Measurements from ENCODE around the gene ZNF618.

Gene ZNF618

DNA sequence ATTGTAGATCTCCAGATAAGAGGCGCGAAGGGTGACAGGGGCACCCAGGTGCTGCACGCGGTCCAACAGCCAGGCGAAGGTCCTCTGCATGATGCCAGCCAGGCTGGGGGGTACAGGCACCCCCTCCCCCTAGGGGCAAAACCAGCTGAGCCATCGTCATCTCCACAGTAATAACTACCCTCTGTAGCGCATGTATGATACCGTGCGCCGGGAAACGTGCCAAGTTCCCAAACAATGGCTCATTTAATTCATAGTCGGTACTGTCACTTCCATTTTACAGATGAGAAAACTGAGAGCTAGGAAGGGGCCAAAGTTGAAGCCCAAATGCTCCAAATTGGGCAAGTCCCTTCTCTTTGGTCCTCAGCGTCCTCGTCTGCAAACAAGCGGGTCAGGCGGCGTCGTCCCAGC lies 221.5 kb downstream of the ZNF618 start:
- TF ChIP-seq, protein P1, sequence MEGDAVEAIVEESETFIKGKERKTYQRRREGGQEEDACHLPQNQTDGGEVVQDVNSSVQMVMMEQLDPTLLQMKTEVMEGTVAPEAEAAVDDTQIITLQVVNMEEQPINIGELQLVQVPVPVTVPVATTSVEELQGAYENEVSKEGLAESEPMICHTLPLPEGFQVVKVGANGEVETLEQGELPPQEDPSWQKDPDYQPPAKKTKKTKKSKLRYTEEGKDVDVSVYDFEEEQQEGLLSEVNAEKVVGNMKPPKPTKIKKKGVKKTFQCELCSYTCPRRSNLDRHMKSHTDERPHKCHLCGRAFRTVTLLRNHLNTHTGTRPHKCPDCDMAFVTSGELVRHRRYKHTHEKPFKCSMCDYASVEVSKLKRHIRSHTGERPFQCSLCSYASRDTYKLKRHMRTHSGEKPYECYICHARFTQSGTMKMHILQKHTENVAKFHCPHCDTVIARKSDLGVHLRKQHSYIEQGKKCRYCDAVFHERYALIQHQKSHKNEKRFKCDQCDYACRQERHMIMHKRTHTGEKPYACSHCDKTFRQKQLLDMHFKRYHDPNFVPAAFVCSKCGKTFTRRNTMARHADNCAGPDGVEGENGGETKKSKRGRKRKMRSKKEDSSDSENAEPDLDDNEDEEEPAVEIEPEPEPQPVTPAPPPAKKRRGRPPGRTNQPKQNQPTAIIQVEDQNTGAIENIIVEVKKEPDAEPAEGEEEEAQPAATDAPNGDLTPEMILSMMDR (IDR thresholded peaks at IDR 0.05) = no peak

DNA sequence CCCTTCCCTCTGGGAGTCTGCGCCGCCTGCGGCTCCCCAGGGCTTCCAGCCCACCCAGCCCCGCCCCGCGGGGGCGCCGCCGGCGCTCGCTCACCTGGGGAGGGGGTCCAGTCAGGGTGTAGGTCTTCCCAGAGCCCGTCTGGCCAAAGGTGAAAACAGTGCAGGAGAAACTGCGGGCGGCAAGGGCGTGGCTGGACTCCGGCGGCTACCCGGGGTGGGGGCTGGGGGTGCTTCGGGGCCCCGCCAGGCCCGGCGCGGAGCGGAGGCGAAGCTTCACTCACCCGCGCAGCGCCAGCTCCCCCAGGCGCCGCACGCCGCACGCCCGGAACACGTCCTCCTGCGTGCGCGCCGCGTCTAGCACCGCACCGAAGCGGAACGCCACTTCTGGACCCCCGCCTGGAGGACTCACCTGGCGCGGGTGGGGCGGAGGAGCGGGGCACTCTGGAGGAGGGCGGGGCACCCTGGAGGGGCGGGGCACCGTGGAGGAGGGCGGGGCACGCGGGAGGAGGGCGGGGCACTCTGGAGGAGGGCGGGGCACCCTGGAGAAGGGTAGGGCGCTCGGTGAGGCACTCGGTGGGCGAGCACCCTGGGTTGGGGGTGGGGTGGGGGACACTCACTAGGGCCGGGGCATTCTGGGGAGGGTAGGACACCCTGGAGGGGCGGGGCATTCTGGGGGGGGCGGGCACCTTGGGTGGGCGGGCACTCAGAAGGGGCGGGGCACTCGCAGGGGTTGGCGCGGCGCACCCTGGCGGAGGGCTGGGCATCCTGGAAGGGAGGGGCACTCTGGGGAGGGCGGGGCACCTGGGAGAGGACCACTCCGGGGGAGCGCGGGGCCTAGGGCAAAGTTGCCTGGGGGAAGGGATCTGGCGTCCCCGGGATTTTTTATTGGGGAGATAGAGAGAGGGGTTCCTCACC lies 222.2 kb downstream of the ZNF618 start:
- TF ChIP-seq, protein P1 (IDR thresholded peaks at IDR 0.05) = no peak

DNA sequence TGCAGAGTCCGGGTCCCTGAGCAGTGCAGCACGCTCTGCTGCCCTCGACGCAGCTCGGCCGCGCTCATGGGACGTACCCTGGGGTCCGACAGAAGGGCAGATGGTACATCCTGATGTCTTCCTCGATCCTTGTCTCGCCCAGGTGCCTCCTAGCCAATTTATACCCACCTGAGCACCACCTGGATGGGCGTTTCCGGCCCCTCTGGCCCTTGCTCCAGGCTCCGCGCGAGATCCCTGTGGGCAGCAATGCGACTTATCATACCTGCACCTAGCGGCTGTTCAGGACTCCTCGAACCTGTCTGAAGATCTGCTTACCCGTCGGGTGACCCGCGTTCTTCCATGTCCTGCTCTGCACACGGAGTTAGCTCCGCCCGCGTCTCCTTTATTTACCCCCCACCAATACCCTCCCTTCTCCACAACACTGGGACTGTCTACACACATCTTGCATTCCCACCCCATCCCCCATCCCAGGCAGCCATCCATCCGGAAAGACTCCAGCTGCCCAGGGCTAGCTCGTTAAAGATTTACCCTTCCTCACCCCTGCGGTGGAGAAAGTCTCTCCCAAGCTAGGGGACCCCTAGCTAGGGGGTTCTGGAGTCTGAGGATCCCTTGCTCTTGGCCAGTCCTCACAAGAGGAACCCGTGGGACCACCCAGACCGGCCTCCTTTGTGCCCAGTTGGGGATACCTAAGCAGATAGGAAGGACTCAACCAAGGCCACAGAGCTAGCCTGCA lies 223.0 kb downstream of the ZNF618 start, which contains the start of gene KIF12:
Gene KIF12 (minus strand): TSS at position 357 of the 733 bp plus-strand sequence. CDS start 16 bp downstream, at position 341.
- TF ChIP-seq, protein P1 (IDR thresholded peaks at IDR 0.05) = no peak

DNA sequence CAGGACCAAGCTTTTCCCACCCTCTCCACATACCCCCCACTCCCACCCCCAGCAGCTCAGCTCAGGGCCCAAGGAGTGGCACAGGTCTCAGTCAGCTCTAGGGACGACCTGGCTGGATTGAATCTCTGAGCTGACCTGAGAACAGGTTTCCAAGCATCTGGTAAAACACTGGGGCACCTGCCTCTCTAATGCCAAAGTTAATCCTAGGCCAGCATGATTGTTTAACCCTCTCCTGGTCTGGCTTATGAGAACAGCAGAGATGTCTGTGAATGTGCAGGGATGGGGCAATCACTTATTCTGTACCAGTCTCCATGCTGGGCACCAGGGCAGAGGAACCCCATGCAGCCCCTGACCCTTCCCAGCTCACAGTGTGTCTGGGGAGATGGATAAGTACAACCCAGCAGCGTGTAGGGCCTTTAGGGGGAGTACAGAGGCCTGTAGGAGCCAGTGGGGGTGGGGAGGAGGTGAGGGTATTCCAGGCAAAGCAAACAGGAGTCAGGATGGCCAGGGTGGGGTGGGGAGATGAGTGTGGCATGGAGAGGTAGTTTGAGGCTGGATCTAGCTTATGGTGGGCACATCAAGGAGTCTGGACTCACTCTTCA lies 223.7 kb downstream of the ZNF618 start:
- TF ChIP-seq, protein P1 (IDR thresholded peaks at IDR 0.05) = no peak

DNA sequence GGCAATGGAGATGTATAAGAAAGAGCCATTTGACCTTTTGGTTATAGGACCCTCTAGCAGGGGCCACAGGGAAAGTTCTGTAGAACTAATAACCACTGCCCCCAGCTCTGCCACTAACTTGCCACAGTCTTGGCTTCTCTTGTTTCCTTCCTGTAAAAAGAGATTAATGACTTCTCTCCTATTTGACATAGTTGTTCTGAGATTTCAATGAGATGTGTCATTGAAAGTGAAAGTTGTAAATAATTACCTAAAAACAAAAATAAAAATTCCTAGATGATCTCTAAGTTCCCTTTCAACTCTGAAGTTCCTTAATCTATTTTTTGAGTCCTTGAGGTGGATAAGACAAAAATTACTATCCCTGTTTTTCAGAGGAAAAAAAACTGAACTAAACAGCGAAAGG lies 224.4 kb downstream of the ZNF618 start:
- TF ChIP-seq, protein P1 (IDR thresholded peaks at IDR 0.05) = no peak

DNA sequence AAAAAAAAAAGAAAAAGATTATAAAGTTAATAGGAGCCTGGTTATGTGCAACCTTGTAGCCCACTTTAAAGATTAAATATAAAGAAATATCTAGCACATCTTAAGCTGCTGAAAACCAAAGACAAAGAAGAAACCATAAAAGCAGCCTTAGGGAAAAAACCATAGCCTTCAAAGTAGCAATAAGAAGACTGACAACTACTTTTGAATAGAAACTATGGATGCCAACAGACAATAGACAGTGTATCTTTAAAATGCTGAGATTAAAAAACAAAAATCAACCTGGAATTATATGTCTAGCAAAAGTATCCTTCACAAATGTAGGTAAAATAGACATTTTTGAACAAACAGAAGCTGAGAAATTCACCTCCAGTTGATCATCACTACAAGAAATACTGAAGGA lies 226.4 kb downstream of the ZNF618 start:
- TF ChIP-seq, protein P1 (IDR thresholded peaks at IDR 0.05) = no peak

DNA sequence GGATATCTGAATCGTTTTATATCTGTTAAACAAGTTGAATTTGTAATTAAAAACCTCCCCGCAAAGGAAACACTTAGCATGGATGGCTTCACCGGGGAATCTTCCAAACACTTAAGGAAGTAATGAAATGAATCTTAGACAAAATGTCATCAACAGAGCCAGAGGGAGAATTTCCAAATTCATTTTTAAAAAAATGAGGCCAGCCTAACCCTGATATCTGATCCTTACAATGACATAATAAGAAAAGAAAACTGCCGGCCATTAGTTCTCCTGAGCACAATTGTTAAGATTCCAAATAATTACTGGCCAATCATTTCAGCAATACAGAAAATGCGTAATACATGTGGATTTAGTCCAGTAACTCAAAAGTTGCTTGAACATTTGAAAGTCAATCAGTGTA lies 229.1 kb downstream of the ZNF618 start:
- TF ChIP-seq, protein P1 (IDR thresholded peaks at IDR 0.05) = no peak

Measured in LNCAP (cell line).